GM12801 (cell line): ENCODE results near the gene VWA8.

Source experiments
- TF ChIP-seq, protein P1 (sequence below): IDR thresholded peaks from one replicate; pipeline ENCODE4 v1.5.1; 2011; ENCODE audit warnings: control low read depth; ENCODE audit not compliant: insufficient read length; ENCODE audit errors: extremely low read depth

VWA8 gene

DNA sequence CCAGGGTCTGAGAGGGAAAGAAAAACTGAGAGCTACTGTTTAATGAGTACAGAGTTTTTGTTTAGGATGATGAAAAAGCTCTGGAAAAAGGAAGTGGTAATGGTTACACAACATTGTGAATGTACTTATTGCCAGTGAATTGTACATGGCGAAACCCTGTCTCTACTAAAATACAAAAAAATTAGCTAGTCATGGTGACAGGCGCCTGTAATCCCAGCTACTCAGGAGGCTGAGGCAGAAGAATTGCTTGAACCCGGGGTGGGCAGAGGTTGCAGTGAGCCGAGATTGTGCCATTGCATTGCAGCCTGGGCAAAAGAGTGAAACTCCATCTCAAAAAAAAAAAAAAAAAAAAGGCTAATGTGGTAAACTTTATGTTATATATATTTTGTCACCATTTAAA lies 96.3 kb downstream of the VWA8 start:
- TF ChIP-seq, protein P1, sequence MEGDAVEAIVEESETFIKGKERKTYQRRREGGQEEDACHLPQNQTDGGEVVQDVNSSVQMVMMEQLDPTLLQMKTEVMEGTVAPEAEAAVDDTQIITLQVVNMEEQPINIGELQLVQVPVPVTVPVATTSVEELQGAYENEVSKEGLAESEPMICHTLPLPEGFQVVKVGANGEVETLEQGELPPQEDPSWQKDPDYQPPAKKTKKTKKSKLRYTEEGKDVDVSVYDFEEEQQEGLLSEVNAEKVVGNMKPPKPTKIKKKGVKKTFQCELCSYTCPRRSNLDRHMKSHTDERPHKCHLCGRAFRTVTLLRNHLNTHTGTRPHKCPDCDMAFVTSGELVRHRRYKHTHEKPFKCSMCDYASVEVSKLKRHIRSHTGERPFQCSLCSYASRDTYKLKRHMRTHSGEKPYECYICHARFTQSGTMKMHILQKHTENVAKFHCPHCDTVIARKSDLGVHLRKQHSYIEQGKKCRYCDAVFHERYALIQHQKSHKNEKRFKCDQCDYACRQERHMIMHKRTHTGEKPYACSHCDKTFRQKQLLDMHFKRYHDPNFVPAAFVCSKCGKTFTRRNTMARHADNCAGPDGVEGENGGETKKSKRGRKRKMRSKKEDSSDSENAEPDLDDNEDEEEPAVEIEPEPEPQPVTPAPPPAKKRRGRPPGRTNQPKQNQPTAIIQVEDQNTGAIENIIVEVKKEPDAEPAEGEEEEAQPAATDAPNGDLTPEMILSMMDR, result no peak

DNA sequence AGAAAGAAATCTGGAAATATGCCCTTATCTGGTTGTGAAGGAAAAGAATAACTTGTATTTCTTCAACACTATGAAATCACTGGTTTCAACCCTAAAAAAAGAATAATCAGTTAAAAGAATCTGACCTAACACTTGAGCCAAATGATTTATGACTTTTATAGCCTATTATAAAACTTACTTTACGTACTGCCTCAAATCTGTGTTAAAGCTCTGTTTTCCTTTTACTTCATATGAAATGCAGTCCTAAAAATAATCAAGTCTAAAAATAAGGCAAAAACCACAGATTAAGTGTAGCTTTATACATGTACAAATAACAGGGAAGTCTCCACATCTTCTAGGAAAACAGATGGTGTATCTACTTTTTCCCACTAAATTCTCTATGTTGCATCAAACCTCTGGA lies 101.3 kb downstream of the VWA8 start:
- TF ChIP-seq, protein P1, result no peak

DNA sequence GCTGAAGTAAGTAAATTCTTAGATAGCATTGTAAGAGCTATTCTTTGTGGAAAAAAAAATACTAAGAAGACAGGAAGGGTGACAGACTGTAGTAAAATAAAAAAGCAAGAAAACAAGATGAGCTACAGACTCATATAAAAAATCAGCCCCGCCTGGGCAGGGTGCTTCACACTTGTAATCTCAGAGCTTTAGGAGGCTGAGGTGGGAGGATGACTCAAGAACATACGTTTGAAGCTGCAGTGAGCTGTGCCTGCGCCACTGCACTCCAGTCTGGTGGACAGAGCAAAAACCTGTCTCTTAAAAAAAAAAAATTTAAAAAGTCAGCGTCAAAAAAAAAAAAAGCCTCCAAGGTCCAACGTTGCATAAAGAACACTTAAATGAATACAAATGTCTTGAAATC lies 102.1 kb downstream of the VWA8 start:
- TF ChIP-seq, protein P1, result no peak

GRCh38 chr13:41854758-41855157 lies 106.2 kb downstream of the VWA8 start:
- TF ChIP-seq, protein P1, result no peak

DNA sequence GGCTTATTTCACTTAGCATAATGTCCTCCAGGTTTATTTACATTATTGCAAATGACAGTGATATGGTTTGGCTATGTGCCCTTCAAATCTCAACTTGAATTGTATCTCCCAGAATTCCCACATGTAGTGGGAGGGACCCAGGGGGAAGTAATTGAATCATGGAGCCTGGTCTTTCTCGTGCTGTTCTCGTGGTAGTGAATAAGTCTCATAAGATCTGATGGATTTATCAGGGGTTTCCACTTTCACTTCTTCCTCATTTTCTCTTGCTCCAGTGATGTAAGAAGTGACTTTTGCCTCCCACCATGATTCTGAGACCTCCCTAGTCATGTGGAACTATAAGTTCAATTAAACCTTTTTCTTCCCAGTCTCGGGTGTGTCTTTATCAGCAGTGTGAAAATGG lies 109.6 kb downstream of the VWA8 start:
- TF ChIP-seq, protein P1, result no peak

GRCh38 chr13:41848435-41849255 lies 112.3 kb downstream of the VWA8 start:
- TF ChIP-seq, protein P1, result no peak

- TF ChIP-seq, protein P1, result no peak
Measured at GRCh38 chr13:41847216-41847615, 113.7 kb downstream of the VWA8 start.
